ENCODE results near the gene WWOX. TPM values are rescaled to one million over a fixed set of nuclear protein-coding genes. Genes with fewer than 3 reads are reported as not detected.

Gene WWOX
- total and polyA plus RNA-seq, 2 experiments from 2014 or later = 22.1 to 123 TPM

GRCh38 chr16:78562111-78562510, 462.7 kb downstream of the WWOX start:
- DNase-seq (ENCODE audit: low read depth in 1 of 2, low spot score in 1 of 2) = no peak
- no peak for TF ChIP-seq CTCF (IDR thresholded peaks at IDR 0.05; ENCODE audit: low read depth, low read length)
- H3K9me3 ChIP-seq (ENCODE audit: low read depth) = no peaks in the 10 kb centered on the region
- no peaks in the 10 kb centered on the region for H3K36me3 ChIP-seq
- H3K27ac ChIP-seq = no peak overlapping the region
- H3K4me1 ChIP-seq (ENCODE audit: low read depth) = no peaks in the 10 kb centered on the region
- H3K4me3 ChIP-seq = no peak overlapping the region
- H3K27me3 ChIP-seq = no peaks in the 10 kb centered on the region

- DNase-seq (ENCODE audit: low read depth in 1 of 2, low spot score in 1 of 2) = no peak
- Histone ChIP-seq H3K27ac (no peak overlapping the region), H3K27me3 (no peaks in the 10 kb centered on the region), H3K9me3 (ENCODE audit: low read depth) (no peaks in the 10 kb centered on the region), H3K4me3 (no peak overlapping the region), H3K36me3 (no peaks in the 10 kb centered on the region), H3K4me1 (ENCODE audit: low read depth) (no peaks in the 10 kb centered on the region)
- TF ChIP-seq CTCF (IDR thresholded peaks at IDR 0.05; ENCODE audit: low read depth, low read length) = no peak
These were observed 463.2 kb downstream of the WWOX start for GRCh38 chr16:78562650-78563049.

- DNase-seq (ENCODE audit: low read depth in 1 of 2, low spot score in 1 of 2) = no peak
- no peak for TF ChIP-seq CTCF (IDR thresholded peaks at IDR 0.05; ENCODE audit: low read depth, low read length)
- Histone ChIP-seq H3K27ac (no peak overlapping the region), H3K27me3 (no peaks in the 10 kb centered on the region), H3K9me3 (ENCODE audit: low read depth) (no peaks in the 10 kb centered on the region), H3K4me3 (no peak overlapping the region), H3K36me3 (no peaks in the 10 kb centered on the region), H3K4me1 (ENCODE audit: low read depth) (no peaks in the 10 kb centered on the region)
These were observed 464.5 kb downstream of the WWOX start for GRCh38 chr16:78563905-78564304.

- Histone ChIP-seq H3K27me3 (no peaks in the 10 kb centered on the region), H3K27ac (no peak overlapping the region), H3K4me3 (no peak overlapping the region), H3K9me3 (ENCODE audit: low read depth) (no peaks in the 10 kb centered on the region), H3K36me3 (no peaks in the 10 kb centered on the region), H3K4me1 (ENCODE audit: low read depth) (no peaks in the 10 kb centered on the region)
- TF ChIP-seq CTCF (IDR thresholded peaks at IDR 0.05; ENCODE audit: low read depth, low read length) = no peak
- no peak for DNase-seq (ENCODE audit: low read depth in 1 of 2, low spot score in 1 of 2)
These were observed 467.1 kb downstream of the WWOX start for GRCh38 chr16:78566397-78567073.

GRCh38 chr16:78570399-78571141, 471.1 kb downstream of the WWOX start:
- Histone ChIP-seq H3K27me3 (no peaks in the 10 kb centered on the region), H3K4me3 (no peak overlapping the region), H3K27ac (no peak overlapping the region), H3K9me3 (ENCODE audit: low read depth) (no peaks in the 10 kb centered on the region), H3K4me1 (ENCODE audit: low read depth) (no peaks in the 10 kb centered on the region), H3K36me3 (no peaks in the 10 kb centered on the region)
- TF ChIP-seq CTCF (IDR thresholded peaks at IDR 0.05; ENCODE audit: low read depth, low read length) = no peak
- DNase-seq (ENCODE audit: low read depth in 1 of 2, low spot score in 1 of 2) = no peak
